ENCODE measurements around the gene CCN5.
A peak's percentile ranks its signal among the peaks of the same experiment; 100 is the strongest.
"Not testable (repeated sequence)": the region's sequence is repeated elsewhere in the genome, so short reads cannot be mapped to it uniquely, and the experiment has no call there.

Gene CCN5, protein sequence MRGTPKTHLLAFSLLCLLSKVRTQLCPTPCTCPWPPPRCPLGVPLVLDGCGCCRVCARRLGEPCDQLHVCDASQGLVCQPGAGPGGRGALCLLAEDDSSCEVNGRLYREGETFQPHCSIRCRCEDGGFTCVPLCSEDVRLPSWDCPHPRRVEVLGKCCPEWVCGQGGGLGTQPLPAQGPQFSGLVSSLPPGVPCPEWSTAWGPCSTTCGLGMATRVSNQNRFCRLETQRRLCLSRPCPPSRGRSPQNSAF

DNA sequence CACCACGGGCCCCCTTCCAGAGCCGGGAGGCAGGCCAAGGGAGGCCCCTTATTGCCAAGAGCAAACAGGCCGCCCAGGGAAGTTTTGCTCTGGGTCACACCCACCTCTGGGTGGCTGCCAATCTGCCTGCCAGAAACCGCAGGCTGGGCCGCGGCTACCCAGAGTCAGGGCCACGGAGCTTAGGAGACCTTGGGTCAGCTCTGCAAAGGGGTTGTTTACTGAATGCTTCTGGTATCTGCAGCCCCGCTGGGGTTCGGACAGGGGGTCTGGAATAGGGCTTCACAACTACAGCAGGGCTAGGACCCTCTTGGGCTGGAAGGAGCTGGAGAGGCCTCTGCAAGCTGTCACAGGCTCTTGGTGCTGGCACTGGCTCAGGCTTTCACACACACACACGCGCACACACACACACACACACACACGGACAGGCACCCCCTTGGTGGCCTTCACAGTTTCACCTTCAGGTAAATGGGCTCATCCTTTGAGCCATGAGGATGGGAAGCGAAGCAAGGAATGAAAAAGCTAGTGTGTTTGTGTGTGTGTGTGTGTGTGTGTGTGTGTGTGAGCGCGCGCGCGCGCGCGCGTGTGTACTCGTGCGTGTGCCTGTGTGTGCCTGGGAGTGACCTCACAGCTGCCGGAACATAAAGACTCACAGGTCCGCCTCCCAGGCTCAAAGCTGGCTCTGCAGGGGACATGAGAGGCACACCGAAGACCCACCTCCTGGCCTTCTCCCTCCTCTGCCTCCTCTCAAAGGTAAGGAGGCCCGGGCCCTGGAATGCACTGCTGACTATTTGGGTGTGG, at the start of gene CCN5:
CCN5 (plus strand) TSS at position 669 of the 798 bp plus-strand sequence; CDS start at position 691, 22 bp downstream.
- DNase-seq, result no peak

DNA sequence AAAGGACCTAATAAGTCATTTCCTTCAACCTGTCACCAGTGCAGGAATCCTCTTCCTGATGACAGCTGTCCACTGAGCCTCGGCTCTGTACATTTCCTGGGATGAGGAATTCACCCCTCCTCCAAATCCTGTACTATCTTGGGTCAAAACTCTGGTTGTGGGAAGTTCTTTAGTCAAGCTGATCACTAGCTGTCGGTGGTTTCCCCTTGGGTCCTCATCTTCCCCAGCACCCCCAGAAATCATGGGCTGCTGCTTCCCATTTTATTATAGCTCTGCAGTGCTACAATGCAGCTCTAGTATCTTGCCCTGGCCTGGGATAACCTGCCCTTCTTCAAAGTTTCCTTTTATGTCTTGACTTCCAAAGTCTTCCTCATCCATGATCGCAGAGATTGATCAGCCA, 49.1 kb upstream of the CCN5 start:
- no peak for DNase-seq

- not testable (repeated sequence) for DNase-seq
Observed at GRCh38 chr20:44670851-44671250, 44.3 kb upstream of the CCN5 start.

DNA sequence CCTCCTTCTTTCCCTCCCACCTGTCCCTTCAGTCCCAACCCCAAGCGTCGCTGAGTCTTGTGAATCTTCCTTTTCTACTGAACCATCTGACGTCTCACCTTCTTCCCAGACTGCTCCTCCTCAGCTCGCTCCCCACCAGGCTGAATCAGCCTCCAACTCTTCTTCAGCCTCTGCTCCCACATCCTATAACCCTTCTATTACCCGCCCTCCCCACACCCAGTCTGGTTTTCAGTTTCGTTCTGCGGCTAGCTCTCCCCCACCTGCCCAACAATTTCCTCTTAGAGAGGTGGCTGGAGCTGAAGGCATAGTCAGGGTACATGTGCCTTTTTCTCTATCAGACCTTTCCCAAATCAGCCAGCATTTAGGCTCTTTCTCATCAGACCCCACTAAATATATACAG, 43.6 kb upstream of the CCN5 start:
- peak; percentile 45 to 78 for DNase-seq

- DNase-seq, result not testable (repeated sequence)
Observed at GRCh38 chr20:44672318-44672902, 42.8 kb upstream of the CCN5 start.

DNA sequence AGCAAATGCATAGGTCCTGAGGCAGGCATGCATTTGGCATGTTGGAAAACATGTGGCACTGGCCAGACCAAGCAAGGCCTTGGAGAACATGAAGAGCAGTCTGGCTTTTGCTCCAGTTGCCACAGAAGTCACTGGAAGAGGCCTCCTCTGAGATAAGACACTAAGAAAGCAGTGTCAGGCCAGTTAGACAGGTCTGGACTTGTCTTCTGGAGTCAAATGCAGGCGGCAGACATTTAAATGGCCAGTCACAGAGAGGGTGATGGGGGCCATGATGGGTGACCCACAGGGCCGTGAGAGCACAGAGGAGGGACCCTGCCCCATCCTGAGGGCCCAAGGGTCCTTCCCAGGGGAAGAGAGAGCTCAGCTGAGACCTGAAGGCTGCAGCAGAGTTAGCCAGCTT, 36.9 kb upstream of the CCN5 start:
- no peak for DNase-seq

DNA sequence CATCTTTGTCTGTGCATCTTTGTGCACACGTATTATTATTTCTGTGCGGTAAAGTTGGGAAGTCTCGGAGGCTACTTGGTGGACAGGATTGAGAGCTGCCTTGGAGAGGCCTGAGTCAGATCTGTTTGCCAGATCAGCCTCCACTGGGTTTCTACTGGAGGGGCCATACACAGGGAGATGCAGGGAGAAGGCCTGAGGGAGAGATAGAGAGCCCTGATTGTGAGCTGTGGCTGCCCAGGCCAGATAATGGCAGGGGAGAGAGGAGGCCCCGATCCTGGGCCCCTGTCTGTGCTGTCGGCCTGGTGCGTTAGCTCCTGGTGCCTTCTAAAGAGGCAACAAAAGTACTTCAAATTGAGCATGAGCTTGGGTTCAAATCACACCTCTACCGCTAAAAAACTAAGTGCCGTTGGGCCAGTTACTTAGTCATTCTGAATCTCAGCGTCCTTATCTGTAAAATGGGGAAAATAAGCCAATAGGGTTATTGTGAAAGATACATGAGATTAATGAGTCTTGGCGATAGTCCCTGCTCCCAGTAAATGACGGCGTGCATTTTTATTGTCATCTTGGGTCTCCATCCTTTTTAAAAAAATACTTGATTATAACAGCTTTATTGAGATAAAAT, 36.1 kb upstream of the CCN5 start:
- no peak for DNase-seq

DNA sequence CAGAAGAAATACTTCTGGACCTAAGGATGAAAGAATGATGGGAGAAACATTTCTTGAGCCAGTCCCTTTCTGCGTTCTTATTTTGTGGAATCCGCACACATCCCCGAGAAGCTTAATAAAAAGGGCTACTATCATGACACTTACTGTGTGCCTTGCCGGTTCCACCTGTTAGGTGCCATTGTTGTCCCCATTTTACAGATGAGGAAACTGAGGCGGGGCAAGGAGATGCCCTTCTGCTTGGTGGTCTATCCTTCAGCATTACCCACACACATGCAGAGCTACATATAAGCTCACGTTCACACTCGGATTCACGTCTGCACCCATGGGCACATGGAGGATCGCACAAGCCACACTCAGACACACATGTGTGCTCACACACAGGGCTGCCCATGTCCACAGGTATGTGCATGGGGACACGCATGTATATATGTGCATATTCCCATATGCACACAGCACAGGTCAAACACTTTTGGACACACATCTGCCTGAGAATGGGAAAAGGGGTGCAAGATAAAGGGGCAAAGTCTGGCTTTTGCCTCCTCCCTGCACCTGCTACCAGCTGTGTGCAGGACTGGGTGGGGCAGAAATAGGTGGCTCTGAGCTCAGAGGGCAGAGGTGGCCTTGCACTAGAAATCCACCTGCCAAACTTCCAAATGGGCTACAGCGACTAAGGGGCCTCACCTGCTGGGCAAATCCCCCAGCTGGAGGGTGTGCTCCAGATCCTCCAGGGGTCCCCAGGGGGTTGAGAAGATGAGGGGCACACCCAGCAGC, 33.2 kb upstream of the CCN5 start:
- DNase-seq, result no peak

- peak; percentile 50 to 59 for DNase-seq
Observed at GRCh38 chr20:44683263-44684046, 31.7 kb upstream of the CCN5 start.

- no peak for DNase-seq
Observed at GRCh38 chr20:44684047-44684967, 30.9 kb upstream of the CCN5 start.

- DNase-seq, result no peak
Observed at GRCh38 chr20:44686934-44687333, 28.2 kb upstream of the CCN5 start.

DNA sequence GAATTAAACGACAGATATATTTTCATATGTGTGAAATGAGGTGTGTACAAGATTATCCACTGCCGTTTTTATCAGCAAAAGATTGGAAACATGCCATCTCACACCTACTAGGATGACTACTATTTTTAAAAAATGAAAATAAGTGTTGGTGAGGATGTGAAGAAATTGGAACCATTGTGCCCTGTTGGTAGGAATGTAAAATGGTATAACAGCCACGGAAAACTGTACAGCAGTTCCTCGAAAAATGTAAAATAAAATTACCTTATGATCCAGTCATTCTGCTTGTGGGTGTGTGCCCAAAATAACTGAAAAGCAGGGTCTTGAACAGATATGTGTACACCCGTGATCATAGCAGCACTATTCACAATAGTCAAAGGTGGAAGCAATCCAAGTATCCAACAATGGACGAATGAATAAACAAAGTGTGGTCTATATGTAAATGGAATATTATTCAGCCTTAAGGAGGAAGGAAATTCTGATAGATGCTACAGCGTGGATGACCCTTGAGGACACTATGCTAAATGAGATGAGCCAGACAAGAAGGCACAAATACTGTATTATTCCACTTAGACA, 27.0 kb upstream of the CCN5 start:
- no peak for DNase-seq

DNA sequence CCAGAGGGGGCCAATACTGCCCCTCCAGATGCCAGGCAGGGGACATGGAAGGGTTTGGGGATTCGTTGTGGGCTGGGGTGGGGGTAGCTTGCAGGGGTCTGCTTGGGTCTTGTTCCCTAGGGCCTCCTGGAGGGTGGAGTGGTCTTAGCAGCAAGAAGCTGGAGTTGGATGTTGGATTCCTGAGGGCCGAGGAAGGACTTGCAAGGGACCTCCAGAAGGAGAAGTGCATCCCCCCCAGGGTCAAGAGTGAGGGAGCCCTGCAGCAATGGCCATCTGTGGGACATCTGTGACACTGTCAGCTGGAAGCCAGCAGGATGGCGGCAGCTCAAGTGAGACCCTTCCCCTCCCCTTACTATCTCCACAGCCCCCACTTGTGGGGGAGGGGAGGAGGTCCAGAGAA, 25.4 kb upstream of the CCN5 start:
- DNase-seq, result no peak

GRCh38 chr20:44690781-44691423, 24.3 kb upstream of the CCN5 start:
- no peak for DNase-seq

GRCh38 chr20:44691424-44692423, 23.4 kb upstream of the CCN5 start:
- no peak for DNase-seq

DNA sequence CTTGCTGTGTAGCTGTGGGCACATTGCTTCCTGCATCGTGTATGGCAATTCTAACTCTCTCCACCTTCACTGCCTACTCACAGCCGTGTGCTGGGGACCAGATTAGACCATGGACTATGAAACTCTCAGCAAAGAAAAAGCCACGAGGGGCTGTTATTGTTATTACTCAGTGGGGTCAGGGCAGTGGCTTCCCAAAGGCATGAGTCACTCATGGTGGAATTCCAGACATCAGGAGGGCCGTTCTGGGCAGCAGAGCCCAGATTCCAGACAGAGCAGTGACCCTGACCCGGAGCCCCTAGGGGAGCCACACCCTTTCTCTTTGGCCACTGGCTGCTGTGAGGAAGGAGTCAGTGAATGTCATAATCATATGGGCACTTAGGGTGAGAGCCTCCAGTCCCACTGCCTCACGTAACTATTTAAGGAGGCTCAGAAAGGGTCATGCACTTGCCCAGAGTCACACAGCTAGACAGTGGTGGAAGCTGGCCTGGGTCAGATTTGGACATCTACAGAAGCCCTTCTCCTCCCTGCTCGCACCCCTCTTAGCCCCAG, 22.2 kb upstream of the CCN5 start:
- DNase-seq, result no peak

DNA sequence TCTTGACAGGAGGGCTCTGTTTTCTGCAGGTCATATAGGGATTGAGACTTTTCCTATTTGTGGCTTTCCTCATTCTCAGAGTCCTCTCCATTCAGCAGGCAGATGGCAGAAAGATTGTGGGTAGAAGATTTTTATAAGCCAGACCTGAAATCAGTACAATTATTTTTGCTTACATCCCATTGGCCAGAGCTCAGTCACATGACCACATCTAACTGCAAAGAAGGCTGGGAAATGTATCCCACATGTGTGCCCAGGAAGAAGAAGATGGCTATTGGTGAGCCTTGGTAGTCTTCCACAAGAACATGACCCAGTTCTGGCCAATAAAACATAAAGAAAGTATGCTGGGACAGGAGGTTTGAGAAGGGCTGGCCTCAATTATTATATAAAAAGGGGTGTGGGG, 21.5 kb upstream of the CCN5 start:
- DNase-seq, result no peak

GRCh38 chr20:44694159-44694558, 21.0 kb upstream of the CCN5 start:
- DNase-seq, result no peak
